ENCODE measurements around the gene BAIAP2. TPM values are rescaled to one million over a fixed set of nuclear protein-coding genes. Genes with fewer than 3 reads are reported as not detected.

BAIAP2 gene
- total and polyA plus RNA-seq, 8 donors: 21.1 to 263 (median 56.3) TPM

DNA sequence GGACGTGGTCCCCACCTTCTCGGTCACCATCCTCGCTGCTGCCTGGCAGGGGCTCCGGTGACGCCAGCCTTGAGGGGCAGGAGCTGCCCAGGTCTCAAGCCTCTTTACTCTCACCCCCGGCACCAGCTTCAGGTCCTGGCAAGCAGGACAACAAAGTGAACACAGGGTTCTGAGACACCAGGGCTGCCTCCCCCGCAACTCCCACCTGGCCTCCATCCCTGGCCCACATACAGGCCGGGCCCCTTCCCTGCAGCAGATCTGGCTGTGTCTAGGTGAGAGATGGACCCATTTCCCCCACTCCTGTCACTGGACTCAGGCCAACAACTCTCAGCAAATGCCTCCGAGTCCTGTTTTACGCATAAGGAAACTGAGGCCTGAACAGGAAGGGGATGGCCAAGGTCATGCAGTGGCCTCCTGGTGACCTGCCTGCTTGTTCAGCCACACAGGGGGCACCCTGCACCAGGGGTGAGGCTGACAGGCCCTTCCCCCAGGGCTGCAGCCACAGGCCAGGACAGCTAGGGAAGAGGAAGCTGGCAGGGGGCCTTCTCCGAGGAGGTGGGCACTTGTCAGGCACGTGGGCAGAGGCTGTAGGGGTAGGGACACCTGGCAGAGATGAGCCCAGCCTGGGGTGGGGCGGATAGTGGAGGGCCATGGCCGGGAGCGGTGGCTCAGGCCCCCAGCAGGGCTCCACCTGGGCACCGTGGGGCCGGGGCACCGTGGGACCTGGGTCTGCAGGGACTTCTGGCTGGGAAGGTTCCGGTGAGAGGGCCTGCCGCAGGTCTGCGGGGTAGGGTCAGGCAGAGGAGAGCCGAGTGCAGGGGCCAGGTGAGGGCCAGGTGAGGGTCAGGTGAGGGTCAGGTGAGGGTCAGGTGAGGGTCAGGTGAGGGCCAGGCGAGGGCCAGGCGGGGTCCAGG, 83.6 kb downstream of the BAIAP2 start:
- peak overlapping the region in 3 of 4 donors; percentile 41 to 45 (median 44) for H3K4me3 ChIP-seq
- peaks cover 0 to 22% (median 0%) of the 10 kb centered on the region in 3 donors for H3K27me3 ChIP-seq
- DNase-seq: no peak
- H3K9me3 ChIP-seq: no peaks in the 10 kb centered on the region
- intact Hi-C loops (cut with DNase I; ENCODE audit: low total_unique reads): no loop called here
- peaks cover 17 to 40% (median 26%) of the 10 kb centered on the region in 4 donors for H3K4me1 ChIP-seq
- 43 to 59% (median 57%) methylated on average over 18 to 24 of the region's 24 CpGs for WGBS, 5 donors
- H3K36me3 ChIP-seq: peaks cover 8 to 46% (median 26%) of the 10 kb centered on the region in 4 donors
- H3K27ac ChIP-seq: peak overlapping the region in 3 of 5 donors; percentile 24 to 82 (median 68)
- TF ChIP-seq, protein P1, sequence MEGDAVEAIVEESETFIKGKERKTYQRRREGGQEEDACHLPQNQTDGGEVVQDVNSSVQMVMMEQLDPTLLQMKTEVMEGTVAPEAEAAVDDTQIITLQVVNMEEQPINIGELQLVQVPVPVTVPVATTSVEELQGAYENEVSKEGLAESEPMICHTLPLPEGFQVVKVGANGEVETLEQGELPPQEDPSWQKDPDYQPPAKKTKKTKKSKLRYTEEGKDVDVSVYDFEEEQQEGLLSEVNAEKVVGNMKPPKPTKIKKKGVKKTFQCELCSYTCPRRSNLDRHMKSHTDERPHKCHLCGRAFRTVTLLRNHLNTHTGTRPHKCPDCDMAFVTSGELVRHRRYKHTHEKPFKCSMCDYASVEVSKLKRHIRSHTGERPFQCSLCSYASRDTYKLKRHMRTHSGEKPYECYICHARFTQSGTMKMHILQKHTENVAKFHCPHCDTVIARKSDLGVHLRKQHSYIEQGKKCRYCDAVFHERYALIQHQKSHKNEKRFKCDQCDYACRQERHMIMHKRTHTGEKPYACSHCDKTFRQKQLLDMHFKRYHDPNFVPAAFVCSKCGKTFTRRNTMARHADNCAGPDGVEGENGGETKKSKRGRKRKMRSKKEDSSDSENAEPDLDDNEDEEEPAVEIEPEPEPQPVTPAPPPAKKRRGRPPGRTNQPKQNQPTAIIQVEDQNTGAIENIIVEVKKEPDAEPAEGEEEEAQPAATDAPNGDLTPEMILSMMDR (IDR thresholded peaks at IDR 0.05): no peak
- TF ChIP-seq POLR2AphosphoS5 (IDR thresholded peaks at IDR 0.05): no peak
- TF ChIP-seq POLR2A (IDR thresholded peaks at IDR 0.05): no peak
- TF ChIP-seq EP300 (IDR thresholded peaks at IDR 0.05): no peak

GRCh38 chr17:81119223-81120148, 84.5 kb downstream of the BAIAP2 start:
- WGBS, 5 donors: 21 to 39% (median 23%) methylated on average over 51 to 89 of the region's 89 CpGs
- peak; percentile 89 to 95 for DNase-seq
- Histone ChIP-seq H3K9me3 (no peaks in the 10 kb centered on the region), H3K4me3 (peak overlapping the region; percentile 25 to 45 (median 42)), H3K36me3 (peaks cover 8 to 45% (median 26%) of the 10 kb centered on the region in 4 donors), H3K4me1 (peaks cover 17 to 40% (median 26%) of the 10 kb centered on the region in 4 donors), H3K27me3 (peaks cover 0 to 22% (median 0%) of the 10 kb centered on the region in 3 donors), H3K27ac (peak overlapping the region in 4 of 5 donors; percentile 32 to 82 (median 53))
- intact Hi-C loops (cut with DNase I; ENCODE audit: low total_unique reads): no loop called here
- no peak for TF ChIP-seq POLR2A (IDR thresholded peaks at IDR 0.05)
- TF ChIP-seq, protein P1 (IDR thresholded peaks at IDR 0.05): no peak
- no peak for TF ChIP-seq POLR2AphosphoS5 (IDR thresholded peaks at IDR 0.05)
- TF ChIP-seq EP300 (IDR thresholded peaks at IDR 0.05): no peak

- Histone ChIP-seq H3K4me3 (peak overlapping the region in 2 of 4 donors; percentile 41 to 44), H3K27me3 (peaks cover 0 to 22% (median 0%) of the 10 kb centered on the region in 3 donors), H3K27ac (peak overlapping the region in 4 of 5 donors; percentile 32 to 82 (median 53)), H3K36me3 (peaks cover 8 to 40% (median 21%) of the 10 kb centered on the region in 4 donors), H3K4me1 (peaks cover 17 to 40% (median 26%) of the 10 kb centered on the region in 4 donors), H3K9me3 (no peaks in the 10 kb centered on the region)
- TF ChIP-seq, protein P1 (IDR thresholded peaks at IDR 0.05): no peak
- no peak for TF ChIP-seq EP300 (IDR thresholded peaks at IDR 0.05)
- no peak for TF ChIP-seq POLR2A (IDR thresholded peaks at IDR 0.05)
- no peak for TF ChIP-seq POLR2AphosphoS5 (IDR thresholded peaks at IDR 0.05)
- 77 to 84% (median 78%) methylated on average over 29 to 33 of the region's 33 CpGs for WGBS, 5 donors
- intact Hi-C loops (cut with DNase I; ENCODE audit: low total_unique reads): no loop called here
- no peak for DNase-seq
Observed at GRCh38 chr17:81120149-81120484, 85.2 kb downstream of the BAIAP2 start.
